Subcutaneous abdominal adipose tissue (tissue), 5 donors: Measurements from ENCODE around the gene MEP1A.
A peak's percentile ranks its signal among the peaks of the same experiment; 100 is the strongest.
"Not testable (repeated sequence)": the region's sequence is repeated elsewhere in the genome, so short reads cannot be mapped to it uniquely, and the experiment has no call there.

ENCODE experiments used
- H3K27ac ChIP-seq: one replicate; pipeline ENCODE4 v1.7.0; 2013; ENCODE audit warnings: low read depth, mild to moderate bottlenecking, inconsistent platforms, low read length, moderate library complexity
- H3K27me3 ChIP-seq, 5 donors: one replicate each; pipeline ENCODE4 v1.7.0; 2013; ENCODE audit warnings: low read length in 5 of 5, inconsistent platforms in 1 of 5; ENCODE audit not compliant: control insufficient read depth in 5 of 5, insufficient read depth in 4 of 5
- H3K36me3 ChIP-seq, 5 donors: one replicate each; pipeline ENCODE4 v1.7.0; 2013; ENCODE audit warnings: low read length in 5 of 5; ENCODE audit not compliant: control insufficient read depth in 5 of 5, insufficient read depth in 5 of 5
- H3K4me1 ChIP-seq, 5 donors: one replicate each; pipeline ENCODE4 v1.7.0; 2013; ENCODE audit warnings: low read length in 5 of 5, mild to moderate bottlenecking in 3 of 5, moderate library complexity in 1 of 5; ENCODE audit not compliant: control insufficient read depth in 5 of 5, insufficient read depth in 5 of 5
- H3K4me3 ChIP-seq, 5 donors: one replicate each; pipeline ENCODE4 v1.7.0; 2013; ENCODE audit warnings: low read length in 5 of 5, low read depth in 1 of 5
- H3K9ac ChIP-seq, 5 donors: one replicate each; pipeline ENCODE4 v1.7.0; 2013; ENCODE audit warnings: low read length in 5 of 5, mild to moderate bottlenecking in 4 of 5, moderate library complexity in 3 of 5
- H3K9me3 ChIP-seq, 5 donors: one replicate each; pipeline ENCODE4 v1.7.0; 2013; ENCODE audit warnings: low read length in 5 of 5; ENCODE audit not compliant: control insufficient read depth in 5 of 5
- donor health status: healthy.
- donor health status: healthy.
- donor health status: healthy.
- donor health status: healthy.
- donor health status: healthy.

The MEP1A gene

DNA sequence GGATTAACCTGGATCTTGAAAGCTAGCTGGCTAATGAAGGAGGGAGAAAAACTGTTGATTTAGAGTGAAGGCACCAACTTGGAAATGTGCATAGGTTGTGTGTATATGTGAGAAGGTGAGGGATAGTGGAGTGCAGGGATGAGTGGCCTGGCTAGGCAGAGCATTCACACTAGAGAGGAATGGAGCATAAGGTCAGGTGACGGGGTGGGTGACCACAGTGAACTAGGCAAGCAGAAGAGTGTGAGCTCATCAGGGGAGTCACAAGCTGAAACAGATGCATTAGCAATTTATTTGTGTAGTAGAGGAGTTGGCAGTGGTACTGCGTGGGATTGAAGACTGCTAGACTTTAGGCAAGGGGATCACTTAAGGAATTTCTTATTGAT, 36.0 kb upstream of the MEP1A start:
- H3K27me3 ChIP-seq = no peaks in the 10 kb centered on the region
- H3K4me1 ChIP-seq = peaks cover 0 to 5% (median 0%) of the 10 kb centered on the region in 5 donors
- no peak overlapping the region for H3K4me3 ChIP-seq
- no peak overlapping the region for H3K9ac ChIP-seq
- H3K36me3 ChIP-seq = no peaks in the 10 kb centered on the region
- H3K9me3 ChIP-seq = no peaks in the 10 kb centered on the region
- H3K27ac ChIP-seq = no peak overlapping the region

- Histone ChIP-seq H3K27me3 (no peaks in the 10 kb centered on the region), H3K9ac (no peak overlapping the region), H3K9me3 (no peaks in the 10 kb centered on the region), H3K27ac (no peak overlapping the region), H3K4me1 (peaks cover 0 to 5% (median 0%) of the 10 kb centered on the region in 5 donors), H3K4me3 (no peak overlapping the region), H3K36me3 (no peaks in the 10 kb centered on the region)
Observed at GRCh38 chr6:46758960-46759753, 34.0 kb upstream of the MEP1A start.

DNA sequence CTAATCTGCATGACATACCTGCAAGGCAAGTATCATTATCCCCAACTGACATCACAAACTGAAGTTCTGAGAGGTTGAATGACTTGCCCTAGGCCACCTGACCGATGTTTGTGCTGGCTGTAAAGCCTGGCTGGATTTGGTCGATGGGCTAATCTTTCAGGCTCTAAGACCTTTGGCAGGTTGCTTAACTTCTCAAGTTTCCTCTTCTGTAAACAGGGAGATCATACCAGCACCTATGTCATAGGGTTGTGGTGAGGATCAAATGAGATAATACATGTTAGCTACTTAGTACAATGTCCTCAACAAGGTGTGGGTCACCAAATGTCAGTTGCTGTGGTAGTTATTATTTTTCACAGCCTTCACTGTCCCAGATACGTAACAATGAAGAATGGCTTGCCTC, 32.3 kb upstream of the MEP1A start:
- H3K27ac ChIP-seq = no peak overlapping the region
- H3K36me3 ChIP-seq = no peaks in the 10 kb centered on the region
- H3K9me3 ChIP-seq = no peaks in the 10 kb centered on the region
- H3K9ac ChIP-seq = no peak overlapping the region
- peaks cover 0 to 5% (median 0%) of the 10 kb centered on the region in 5 donors for H3K4me1 ChIP-seq
- H3K4me3 ChIP-seq = no peak overlapping the region
- H3K27me3 ChIP-seq = no peaks in the 10 kb centered on the region

- Histone ChIP-seq H3K4me1 (no peaks in the 10 kb centered on the region), H3K27ac (no peak overlapping the region), H3K9ac (no peak overlapping the region), H3K36me3 (no peaks in the 10 kb centered on the region), H3K4me3 (no peak overlapping the region), H3K27me3 (no peaks in the 10 kb centered on the region), H3K9me3 (no peaks in the 10 kb centered on the region)
Observed at GRCh38 chr6:46763466-46763865, 29.7 kb upstream of the MEP1A start.

DNA sequence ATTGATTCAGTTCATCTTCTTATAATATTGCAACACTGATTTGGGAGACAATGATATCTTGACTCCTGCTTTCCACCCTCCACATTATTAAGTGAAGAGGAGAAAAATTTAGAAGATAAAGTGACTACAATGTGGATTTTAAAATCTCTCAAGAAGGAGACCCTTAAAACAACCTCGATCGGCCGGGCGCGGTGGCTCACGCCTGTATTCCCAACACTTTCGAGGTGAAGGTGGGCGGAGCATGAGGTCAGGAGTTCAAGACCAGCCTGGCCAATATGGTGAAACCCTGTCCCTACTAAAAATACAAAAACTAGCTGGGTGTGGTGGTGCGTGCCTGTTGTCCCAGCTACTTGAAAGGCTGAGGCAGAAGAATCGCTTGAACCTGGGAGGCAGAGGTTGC, 28.9 kb upstream of the MEP1A start:
- not testable (repeated sequence) for H3K4me3 ChIP-seq, H3K27me3 ChIP-seq, H3K4me1 ChIP-seq, H3K9ac ChIP-seq, H3K36me3 ChIP-seq, H3K9me3 ChIP-seq, H3K27ac ChIP-seq

DNA sequence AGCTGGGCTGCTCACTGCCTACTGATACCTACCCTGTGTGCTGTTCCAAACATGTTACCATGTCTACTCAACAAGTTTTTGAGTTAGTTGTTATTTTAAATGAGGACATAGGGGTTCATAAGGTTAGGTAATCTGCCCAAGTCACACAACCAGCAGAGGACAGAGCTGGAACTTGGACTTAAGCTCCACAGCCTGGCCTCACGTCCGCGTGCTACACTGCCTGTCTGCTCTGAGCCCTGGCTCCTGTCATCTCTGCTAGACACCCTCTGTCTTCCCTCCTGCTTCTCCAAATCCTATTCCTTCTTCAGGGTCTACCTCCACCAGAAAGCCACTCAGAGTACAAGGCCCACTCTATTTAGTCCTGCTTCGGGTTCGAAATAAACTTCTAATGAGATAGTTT, 28.2 kb upstream of the MEP1A start:
- H3K4me1 ChIP-seq = no peaks in the 10 kb centered on the region
- no peak overlapping the region for H3K27ac ChIP-seq
- no peaks in the 10 kb centered on the region for H3K36me3 ChIP-seq
- no peaks in the 10 kb centered on the region for H3K9me3 ChIP-seq
- no peaks in the 10 kb centered on the region for H3K27me3 ChIP-seq
- H3K4me3 ChIP-seq = no peak overlapping the region
- H3K9ac ChIP-seq = no peak overlapping the region

DNA sequence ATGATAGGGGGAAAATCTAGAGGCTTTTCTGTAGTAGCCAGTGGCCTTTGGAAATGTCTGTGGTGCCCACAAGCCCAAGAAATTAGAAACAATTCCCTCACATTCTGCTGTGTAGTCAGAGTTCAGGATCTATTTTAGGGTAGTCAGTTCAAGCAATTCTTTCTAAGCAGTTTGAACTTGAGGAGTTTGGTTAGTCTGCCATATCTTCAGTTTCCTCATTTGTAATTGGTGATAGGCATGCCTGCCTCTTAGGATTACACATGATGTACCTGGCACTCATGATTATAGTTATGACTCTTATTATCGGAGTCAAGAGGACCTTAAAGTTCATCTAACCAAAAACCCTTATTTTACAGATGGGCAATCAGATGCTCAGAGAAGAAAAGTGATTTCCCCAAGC, 21.2 kb upstream of the MEP1A start:
- Histone ChIP-seq H3K27me3 (no peaks in the 10 kb centered on the region), H3K36me3 (no peaks in the 10 kb centered on the region), H3K4me3 (no peak overlapping the region), H3K9ac (no peak overlapping the region), H3K4me1 (peaks cover 2 to 23% (median 19%) of the 10 kb centered on the region in 5 donors), H3K27ac (no peak overlapping the region), H3K9me3 (no peaks in the 10 kb centered on the region)

DNA sequence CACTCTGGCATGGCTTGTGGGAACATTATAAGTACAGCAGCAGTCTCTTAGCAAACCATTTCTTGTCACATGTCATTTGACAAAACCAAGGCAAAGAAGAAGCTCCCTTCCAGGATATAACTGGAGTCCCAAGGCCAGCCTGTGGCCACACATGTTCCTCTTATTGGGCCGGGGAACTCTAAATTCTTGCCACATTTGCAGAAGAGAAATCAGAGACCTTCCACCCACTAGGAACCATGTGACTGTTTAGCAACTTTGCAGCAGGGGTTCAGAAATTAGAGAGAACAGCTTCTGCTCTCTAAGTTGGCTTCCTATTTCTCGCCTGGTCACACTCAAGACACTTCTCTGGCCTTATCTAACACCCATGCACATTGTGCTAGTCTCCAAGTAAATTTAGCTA, 20.4 kb upstream of the MEP1A start:
- peaks cover 2 to 23% (median 19%) of the 10 kb centered on the region in 5 donors for H3K4me1 ChIP-seq
- no peaks in the 10 kb centered on the region for H3K9me3 ChIP-seq
- H3K9ac ChIP-seq = no peak overlapping the region
- H3K4me3 ChIP-seq = no peak overlapping the region
- no peaks in the 10 kb centered on the region for H3K27me3 ChIP-seq
- H3K27ac ChIP-seq = peak overlapping the region; percentile 24
- no peaks in the 10 kb centered on the region for H3K36me3 ChIP-seq

DNA sequence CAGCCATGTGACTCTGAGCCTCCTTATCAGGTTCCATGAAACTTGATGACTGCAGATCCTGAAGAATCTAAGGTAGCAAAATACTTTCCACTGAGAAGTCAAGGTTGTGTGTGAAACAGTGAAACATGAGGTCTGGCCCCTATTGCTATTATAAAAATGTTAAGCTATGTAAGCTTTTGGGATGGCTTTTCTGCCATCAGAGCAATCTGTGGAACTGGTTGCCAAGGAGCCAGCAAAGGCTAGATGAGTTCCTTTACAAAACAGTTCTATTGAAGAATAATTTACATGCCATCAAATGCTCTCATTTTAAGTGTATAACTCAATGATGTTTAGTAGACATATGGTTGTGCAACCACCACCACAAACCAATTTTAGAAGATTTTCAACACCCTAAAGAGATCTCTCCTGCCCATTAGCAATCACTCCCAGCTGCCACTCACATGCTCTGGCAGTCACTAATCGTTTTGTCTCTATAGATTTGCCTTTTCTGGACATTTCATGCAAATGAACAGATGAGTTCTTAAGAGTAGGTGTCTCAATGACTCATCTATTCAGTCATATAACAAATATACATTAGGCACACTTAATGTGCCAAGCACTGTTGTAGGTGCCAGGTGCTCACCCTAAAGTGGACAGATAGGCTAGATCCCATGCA, 19.9 kb upstream of the MEP1A start:
- no peak overlapping the region for H3K4me3 ChIP-seq
- H3K27ac ChIP-seq = peak overlapping the region; percentile 24
- no peaks in the 10 kb centered on the region for H3K36me3 ChIP-seq
- H3K27me3 ChIP-seq = no peaks in the 10 kb centered on the region
- no peaks in the 10 kb centered on the region for H3K9me3 ChIP-seq
- H3K9ac ChIP-seq = no peak overlapping the region
- peaks cover 2 to 23% (median 19%) of the 10 kb centered on the region in 5 donors for H3K4me1 ChIP-seq

DNA sequence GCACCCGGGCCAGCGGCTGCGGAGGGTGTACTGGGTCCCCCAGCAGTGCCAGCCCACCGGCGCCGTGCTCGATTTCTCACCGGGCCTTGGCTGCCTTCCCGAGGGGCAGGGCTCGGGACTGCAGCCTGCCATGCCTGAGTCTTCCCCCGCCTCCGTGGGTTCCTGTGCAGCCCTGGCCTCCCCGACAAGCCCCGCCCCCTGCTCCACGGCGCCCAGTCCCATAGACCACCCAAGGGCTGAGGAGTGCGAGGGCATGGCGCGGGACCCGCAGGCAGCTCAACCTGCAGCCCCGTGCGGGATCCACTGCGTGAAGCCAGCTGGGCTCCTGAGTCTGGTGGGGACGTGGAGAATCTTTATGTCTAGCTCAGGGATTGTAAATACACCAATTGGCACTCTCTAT, 18.5 kb upstream of the MEP1A start:
- H3K36me3 ChIP-seq, H3K27ac ChIP-seq, H3K27me3 ChIP-seq, H3K4me3 ChIP-seq, H3K9me3 ChIP-seq, H3K9ac ChIP-seq: not testable (repeated sequence)
- peaks cover 2 to 23% (median 19%) of the 10 kb centered on the region in 5 donors for H3K4me1 ChIP-seq
